GM10847 (cell line): ENCODE data around the gene GJA3.

ENCODE experiments used
- POLR2A ChIP-seq: IDR thresholded peaks from 2 replicates; pipeline ENCODE4 v1.6.1; 2011; ENCODE audit not compliant: insufficient read length; ENCODE audit errors: extremely low read depth

Gene GJA3

GRCh38 chr13:20102525-20103180, 58.2 kb downstream of the GJA3 start:
- no peak for TF ChIP-seq POLR2A

GRCh38 chr13:20101467-20102316, 59.2 kb downstream of the GJA3 start:
- TF ChIP-seq POLR2A: no peak

- no peak for TF ChIP-seq POLR2A
These were observed 61.5 kb downstream of the GJA3 start for GRCh38 chr13:20099319-20099718.

- no peak for TF ChIP-seq POLR2A
These were observed 66.9 kb downstream of the GJA3 start for GRCh38 chr13:20093951-20094350.

GRCh38 chr13:20090349-20090748, 70.5 kb downstream of the GJA3 start:
- TF ChIP-seq POLR2A: no peak
